Heart left ventricle (tissue), 16 donors: Measurements from ENCODE around the gene GPR183. TPM values are rescaled to one million over a fixed set of nuclear protein-coding genes. Genes with fewer than 3 reads are reported as not detected.

Experiments
- ATAC-seq, 4 donors: fragments of 200-7000 bp; cut with Tn5 transposase; one replicate each; pipeline ENCODE4 v1.9.1; 2020 to 2022; ENCODE audit warnings: moderate library complexity in 4 of 4, mild to moderate bottlenecking in 3 of 4, moderate number of reproducible peaks in 1 of 4
- DNase-seq, 5 donors: peaks; one replicate each; pipeline ENCODE4 v3.0.0-alpha.2; 2020
- H3K27ac ChIP-seq, 12 donors: fragments of 200-600 bp; sonication (generic) in 4 of 12; one replicate each; pipeline versions ENCODE4 v1.5.0 to v1.8.0; 2016 to 2022; ENCODE audit warnings: mild to moderate bottlenecking in 2 of 12
- H3K27me3 ChIP-seq, 9 donors: fragments of 200-600 bp; sonication (generic) in 2 of 9; one replicate each; pipeline versions ENCODE4 v1.5.1 to v1.8.0; 2016 to 2022; ENCODE audit warnings: mild to moderate bottlenecking in 3 of 9
- H3K36me3 ChIP-seq, 9 donors: fragments of 200-600 bp; sonication (generic) in 2 of 9; one replicate each; pipeline versions ENCODE4 v1.5.0 to v1.8.0; 2018 to 2022; ENCODE audit warnings: mild to moderate bottlenecking in 2 of 9
- H3K4me1 ChIP-seq, 12 donors: fragments of 200-600 bp; sonication (generic) in 4 of 12; one replicate each; pipeline versions ENCODE4 v1.5.0 to v1.8.0; 2016 to 2022; ENCODE audit warnings: mild to moderate bottlenecking in 3 of 12
- H3K4me3 ChIP-seq, 12 donors: fragments of 200-600 bp; sonication (generic) in 4 of 12; one replicate each; pipeline versions ENCODE4 v1.5.0 to v1.8.0; 2017 to 2022; ENCODE audit warnings: mild to moderate bottlenecking in 9 of 12, moderate library complexity in 4 of 12
- H3K9me3 ChIP-seq, 12 donors: fragments of 200-600 bp; sonication (generic) in 4 of 12; one replicate each; pipeline versions ENCODE4 v1.5.0 to v1.8.0; 2016 to 2022; ENCODE audit warnings: mild to moderate bottlenecking in 1 of 12
- POLR2A ChIP-seq, 2 donors: fragments of 450-650 bp; IDR thresholded peaks; one replicate each; pipeline ENCODE4 v1.6.1; 2017; ENCODE audit warnings: antibody characterized with exemption in 2 of 2, mild to moderate bottlenecking in 2 of 2, moderate library complexity in 2 of 2
- WGBS, 4 donors: extraction: QIAGEN DNeasy Blood & Tissue Kit in 2 of 4; methylation state at CpG; one replicate each; pipeline versions ENCODE4 v1.1.5 to v1.1.7; 2013 to 2018; 5-methylcytosine and 5-hydroxymethylcytosine counted together
- intact Hi-C, 10 donors: fragments of 100-400 bp; cut with DNase I; formaldehyde crosslinking; loops; one replicate each; pipeline versions ENCODE4 v1.11.1 to v1.14.2; 2022
- polyA plus RNA-seq, 2 donors: library from polyadenylated mRNA; stranded (reverse); fragments of 200-250 nt; gene quantifications; one replicate each; pipeline ENCODE4 v1.2.3, GENCODE V29; 2013
- total RNA-seq, 9 donors: library from RNA; depleted of rRNA in 2 of 9; stranded (reverse); fragments of >200 nt in 2 of 9; fragmentation: NEBNext Ultra II Directional in 3 of 9; extraction: Animal tissue kit (Norgen Biotek cat#: 25700) in 3 of 9; gene quantifications; one replicate each; pipeline versions ENCODE4 v1.1.0 to v1.2.4, GENCODE V29; 2016 to 2023
- TF ChIP-seq, protein P1 (sequence below), 12 donors: fragments of 200-600 bp; sonication (generic) in 4 of 12; IDR thresholded peaks; one replicate each; pipeline versions ENCODE4 v1.5.0 to v1.8.0; 2018 to 2022; ENCODE audit warnings: antibody characterized with exemption in 12 of 12, mild to moderate bottlenecking in 5 of 12
- donor health status: ischemic (EF 13 %, LVEDD 7.1; RV severe dilation, severe dysfunction).
- donor health status: healthy with polysubstance abuse.
- donor health status: DM: no; HTN: yes; CAD: no.
- donor health status: DM: no; HTN: no; CAD: no.
- donor health status: ischemic (EF 25% LVEDD 6.9; RV normal size, moderate dysfunction).
- donor health status: ischemic (EF 25% LVEDD 5.7; RV mildly dilated, moderate dysfunction).
- donor health status: healthy.
- donor health status: DM: yes; HTN: yes; CAD: no.
- donor health status: ischemic (EF 35%, LVEDD 5.7; RV mildly dilated, moderate dysfunction).
- donor health status: nonischemic (EF 11% LVEDD 7.7; RV severe dilation, severe dysfunction).
- donor health status: DM: yes; HTN: yes; CAD: no.
- donor health status: PGD.
- donor health status: ischemic (EF 29% LVEDD 5.4; RV normal size, mild dysfunction).
- donor health status: nonischemic (EF 23%, LVEDD 6.1; RV moderate dilation, normal function).

GPR183 gene
- total and polyA plus RNA-seq, 11 donors, result 0.69 to 7.6 (median 1.5) TPM

DNA sequence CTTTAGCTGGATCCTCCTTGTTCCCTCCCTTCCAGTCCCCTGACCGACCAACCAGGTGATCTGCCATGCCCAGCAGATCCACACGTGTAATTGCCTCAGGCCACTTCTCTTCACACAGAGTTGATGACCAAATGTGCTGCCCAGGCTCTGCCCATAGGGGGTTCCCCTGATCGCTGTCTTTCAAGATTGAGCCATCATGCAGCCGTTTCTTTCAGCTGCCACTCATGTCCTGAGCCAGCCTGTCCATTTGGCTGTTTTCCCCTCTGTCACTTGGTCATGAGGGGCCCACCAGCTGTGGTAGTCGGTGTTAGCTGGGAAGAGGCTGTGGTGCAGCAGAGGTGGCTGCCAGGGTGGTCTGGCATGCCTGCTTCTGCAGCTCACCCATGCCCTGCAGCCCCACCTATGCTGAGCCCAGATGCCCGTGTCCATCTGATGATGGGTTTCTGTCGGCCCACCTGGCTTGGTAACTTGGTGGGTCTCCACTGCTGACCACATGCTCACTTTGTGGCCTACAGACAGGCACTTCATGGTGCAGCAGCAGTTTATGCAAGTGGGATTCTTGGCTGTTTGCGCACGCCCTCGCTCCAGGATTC is 35.6 kb upstream of the GPR183 start:
- intact Hi-C loops, result no loop called here
- H3K36me3 ChIP-seq, result peaks cover 0 to 78% (median 58%) of the 10 kb centered on the region in 9 donors
- DNase-seq, result no peak

DNA sequence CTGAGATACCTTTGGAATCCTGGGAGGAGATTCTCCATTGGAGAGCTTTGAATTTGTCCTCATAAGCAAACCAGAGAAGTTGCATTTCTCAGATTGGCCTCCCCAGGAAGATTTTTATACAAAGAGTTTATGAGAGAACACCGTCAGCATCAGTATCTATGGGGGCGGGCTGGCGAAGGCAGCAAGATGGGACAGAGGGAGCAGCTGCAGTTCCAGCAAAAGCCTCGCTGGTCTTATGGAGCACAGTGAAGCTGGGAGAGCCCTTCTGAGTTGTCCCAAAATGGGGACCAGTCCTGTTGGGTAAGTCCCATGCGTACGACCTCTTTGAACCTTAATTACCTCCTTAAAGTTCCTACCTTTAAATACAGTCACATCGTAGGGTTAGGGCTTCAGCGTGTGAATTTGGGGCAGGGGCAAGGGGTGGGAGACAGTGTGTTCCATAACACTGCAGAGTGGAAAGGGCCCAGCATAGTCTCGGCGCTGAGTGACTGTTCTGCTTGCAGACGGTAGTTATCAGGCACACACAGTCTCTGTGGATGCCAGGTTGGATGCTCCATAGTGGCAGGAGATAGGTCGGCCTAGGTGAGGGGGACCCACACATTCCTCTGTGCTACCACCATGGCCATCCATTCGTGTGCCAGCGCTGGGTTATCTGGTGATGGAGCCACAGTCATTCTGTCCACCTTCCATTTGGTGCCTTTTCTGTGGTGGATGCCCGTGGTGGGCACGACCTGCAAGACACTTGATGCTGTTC is 34.9 kb upstream of the GPR183 start:
- WGBS, 4 donors, result 94 to 98% (median 97%) methylated on average over 14 to 16 of the region's 16 CpGs
- H3K36me3 ChIP-seq, result peaks cover 0 to 72% (median 53%) of the 10 kb centered on the region in 9 donors

More for the DNA sequence above, 35.6 kb upstream of the GPR183 start:
- WGBS, 4 donors, result 78 to 89% (median 84%) methylated on average over 10 of the region's 10 CpGs
- TF ChIP-seq, protein P1, sequence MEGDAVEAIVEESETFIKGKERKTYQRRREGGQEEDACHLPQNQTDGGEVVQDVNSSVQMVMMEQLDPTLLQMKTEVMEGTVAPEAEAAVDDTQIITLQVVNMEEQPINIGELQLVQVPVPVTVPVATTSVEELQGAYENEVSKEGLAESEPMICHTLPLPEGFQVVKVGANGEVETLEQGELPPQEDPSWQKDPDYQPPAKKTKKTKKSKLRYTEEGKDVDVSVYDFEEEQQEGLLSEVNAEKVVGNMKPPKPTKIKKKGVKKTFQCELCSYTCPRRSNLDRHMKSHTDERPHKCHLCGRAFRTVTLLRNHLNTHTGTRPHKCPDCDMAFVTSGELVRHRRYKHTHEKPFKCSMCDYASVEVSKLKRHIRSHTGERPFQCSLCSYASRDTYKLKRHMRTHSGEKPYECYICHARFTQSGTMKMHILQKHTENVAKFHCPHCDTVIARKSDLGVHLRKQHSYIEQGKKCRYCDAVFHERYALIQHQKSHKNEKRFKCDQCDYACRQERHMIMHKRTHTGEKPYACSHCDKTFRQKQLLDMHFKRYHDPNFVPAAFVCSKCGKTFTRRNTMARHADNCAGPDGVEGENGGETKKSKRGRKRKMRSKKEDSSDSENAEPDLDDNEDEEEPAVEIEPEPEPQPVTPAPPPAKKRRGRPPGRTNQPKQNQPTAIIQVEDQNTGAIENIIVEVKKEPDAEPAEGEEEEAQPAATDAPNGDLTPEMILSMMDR (IDR thresholded peaks at IDR 0.05), result no peak
- no peak for TF ChIP-seq POLR2A (IDR thresholded peaks at IDR 0.05)
- Histone ChIP-seq H3K4me3 (no peak overlapping the region), H3K4me1 (peaks cover 0 to 29% (median 0%) of the 10 kb centered on the region in 12 donors), H3K27me3 (no peaks in the 10 kb centered on the region), H3K27ac (no peak overlapping the region), H3K9me3 (no peaks in the 10 kb centered on the region)
- no peak for ATAC-seq

DNA sequence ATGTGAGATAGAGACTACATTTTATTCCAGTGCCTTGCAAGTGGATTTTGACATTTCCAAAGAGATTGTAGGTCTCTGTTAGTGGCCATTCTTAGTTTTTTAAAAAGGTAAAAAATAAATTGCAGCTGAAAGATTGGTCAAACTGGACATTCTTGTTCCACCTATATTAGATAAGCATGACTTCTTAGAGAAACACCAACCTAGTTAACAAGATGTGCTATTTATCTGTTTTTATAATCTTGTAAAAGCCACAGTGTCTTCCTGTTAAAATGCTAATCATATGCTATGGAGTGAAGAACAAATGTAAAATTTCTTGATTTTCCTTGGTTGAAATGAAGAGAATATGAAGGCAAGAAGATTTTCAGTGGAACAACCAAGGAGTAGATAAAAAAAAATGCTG is 33.4 kb upstream of the GPR183 start:
- DNase-seq (no peak), ATAC-seq (no peak)
- Histone ChIP-seq H3K36me3 (peaks cover 0 to 62% (median 50%) of the 10 kb centered on the region in 9 donors), H3K9me3 (no peaks in the 10 kb centered on the region), H3K4me3 (no peak overlapping the region), H3K27ac (peak overlapping the region in 1 of 12 donors; percentile 13), H3K4me1 (peaks cover 0 to 29% (median 0%) of the 10 kb centered on the region in 12 donors), H3K27me3 (no peaks in the 10 kb centered on the region)
- TF ChIP-seq POLR2A (IDR thresholded peaks at IDR 0.05), result no peak
- TF ChIP-seq, protein P1 (IDR thresholded peaks at IDR 0.05), result no peak
- intact Hi-C loops, result no loop called here

More for the DNA sequence above, 34.9 kb upstream of the GPR183 start:
- no peak for TF ChIP-seq POLR2A (IDR thresholded peaks at IDR 0.05)
- TF ChIP-seq, protein P1 (IDR thresholded peaks at IDR 0.05), result no peak
- Histone ChIP-seq H3K4me1 (peaks cover 0 to 29% (median 0%) of the 10 kb centered on the region in 12 donors), H3K27me3 (no peaks in the 10 kb centered on the region), H3K9me3 (no peaks in the 10 kb centered on the region), H3K4me3 (no peak overlapping the region), H3K27ac (no peak overlapping the region)
- DNase-seq (no peak), ATAC-seq (peak in 1 of 4 donors; percentile 35)
- intact Hi-C loops, result no loop called here

DNA sequence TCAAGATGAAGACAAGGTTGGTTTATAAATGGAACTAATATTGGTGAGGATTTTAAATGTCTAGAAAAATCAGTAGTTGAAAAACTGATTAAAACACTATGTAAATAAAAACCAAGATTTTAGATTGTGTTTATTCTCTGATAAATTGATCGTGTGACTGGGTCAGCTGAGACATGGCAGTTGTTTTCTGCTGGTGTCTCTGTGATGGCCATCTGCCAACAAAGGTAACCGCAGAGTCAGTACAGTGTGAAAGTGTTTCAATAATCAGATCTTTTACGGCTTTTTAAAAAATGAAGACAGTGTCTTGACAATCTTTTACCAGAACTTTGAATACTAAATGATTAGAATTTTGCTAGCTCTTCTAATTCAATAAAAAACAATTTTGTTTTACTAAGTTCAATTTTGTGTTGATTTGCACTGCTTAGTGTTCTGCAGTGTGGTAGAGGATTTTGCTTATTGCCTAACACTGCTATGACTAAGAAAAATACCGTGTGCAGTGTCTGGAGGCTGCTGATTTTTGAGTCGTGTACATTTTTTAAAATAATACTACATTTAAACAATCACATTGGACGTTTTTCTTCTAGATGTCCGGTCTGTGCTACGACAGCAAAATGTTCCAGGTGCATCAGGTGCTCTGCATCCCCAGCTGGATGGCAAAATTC is 32.7 kb upstream of the GPR183 start:
- ATAC-seq, result no peak
- Histone ChIP-seq H3K27ac (peak overlapping the region in 2 of 12 donors; percentile 13 to 15), H3K9me3 (no peaks in the 10 kb centered on the region), H3K4me1 (peaks cover 0 to 29% (median 0%) of the 10 kb centered on the region in 12 donors), H3K4me3 (no peak overlapping the region), H3K27me3 (no peaks in the 10 kb centered on the region), H3K36me3 (peaks cover 0 to 58% (median 48%) of the 10 kb centered on the region in 9 donors)
- DNase-seq, result no peak
- TF ChIP-seq, protein P1 (IDR thresholded peaks at IDR 0.05), result no peak
- no peak for TF ChIP-seq POLR2A (IDR thresholded peaks at IDR 0.05)
- WGBS, 4 donors, result 81 to 87% (median 84%) methylated on average over 8 of the region's 8 CpGs
- intact Hi-C loops, result loop anchor here in 1 of 10 donors (2.0 kb wide), 1 partner anchor 73 kb away; no protein-coding TSS in a partner anchor
